ENCODE measurements around the gene ZXDC. TPM values are rescaled to one million over a fixed set of nuclear protein-coding genes. Genes with fewer than 3 reads are reported as not detected.

Gene ZXDC
- total and polyA plus RNA-seq, 2 donors (not counting 3 experiments of a cell fraction or from before 2014, with no cell fraction given), result 15.2 to 22.6 TPM

DNA sequence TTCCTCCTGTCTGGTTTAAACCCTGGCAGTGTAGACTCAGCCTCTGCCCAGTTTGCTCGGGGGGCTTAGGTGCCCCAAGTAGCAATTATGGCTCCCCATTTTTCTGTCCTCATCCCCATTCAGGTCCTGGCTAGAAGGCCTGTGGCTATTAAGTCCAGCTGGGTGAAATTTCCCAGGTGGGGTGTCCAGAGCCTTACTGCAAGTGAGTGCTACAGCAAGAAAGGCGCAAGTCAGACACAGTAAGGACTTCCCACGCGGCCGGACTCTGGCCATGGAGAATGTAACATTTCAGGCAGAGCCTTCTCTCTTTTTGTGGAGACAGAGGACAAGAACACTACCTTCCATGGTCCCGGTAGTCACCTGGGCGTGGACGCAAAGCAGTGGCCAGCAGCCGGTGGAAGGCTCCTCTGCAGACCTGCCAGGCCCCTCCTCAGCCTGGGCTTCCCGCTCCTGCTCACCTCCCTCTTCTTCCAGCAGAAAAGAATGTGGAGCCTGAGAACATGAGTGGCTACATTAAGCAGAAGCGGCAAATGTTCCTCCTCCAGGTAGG lies 57.6 kb downstream of the ZXDC start:
- Histone ChIP-seq H3K27me3 (ENCODE audit: control insufficient read depth in 2 of 2, insufficient read depth in 2 of 2, low read length in 2 of 2) (no peaks in the 10 kb centered on the region), H3K4me2 (ENCODE audit: insufficient read depth, low read length) (no peak overlapping the region), H3K9me3 (replicated peaks; ENCODE audit: control insufficient read depth, insufficient read depth, low read length) (no peaks in the 10 kb centered on the region), H3K4me3 (replicated peaks in 1 of 3; ENCODE audit: insufficient read depth in 1 of 3, low read depth in 1 of 3, low read length in 3 of 3) (no peak overlapping the region), H3K79me2 (ENCODE audit: control insufficient read depth, insufficient read depth, low read length) (no peaks in the 10 kb centered on the region), H3K36me3 (ENCODE audit: control insufficient read depth in 2 of 2, extremely low read depth in 1 of 2, insufficient read depth in 2 of 2, low read length in 2 of 2) (no peaks in the 10 kb centered on the region), H2AFZ (ENCODE audit: low read depth, low read length) (no peak overlapping the region), H3K9ac (replicated peaks; ENCODE audit: extremely low read depth, insufficient read depth, low read length) (no peak overlapping the region), H3K9me1 (replicated peaks; ENCODE audit: control insufficient read depth, extremely low read depth, insufficient read depth, low read length) (no peaks in the 10 kb centered on the region), H4K20me1 (replicated peaks; ENCODE audit: control insufficient read depth, extremely low read depth, insufficient read depth, low read length) (no peaks in the 10 kb centered on the region), H3K27ac (ENCODE audit: insufficient read depth, low read depth, low read length) (no peak overlapping the region), H3K4me1 (ENCODE audit: control insufficient read depth, extremely low read depth, insufficient read depth, low read length) (no peaks in the 10 kb centered on the region)
- ChIA-PET CTCF (no interaction called here), POLR2A (no interaction called here)
- no TSS peak for BruUV-seq (replicated peaks)
- dilution Hi-C loops (cut with MboI; ENCODE audit: extremely low pct_ligation_motif_present, low sequenced_read_pairs), result no loop called here
- TF ChIP-seq, protein P1, sequence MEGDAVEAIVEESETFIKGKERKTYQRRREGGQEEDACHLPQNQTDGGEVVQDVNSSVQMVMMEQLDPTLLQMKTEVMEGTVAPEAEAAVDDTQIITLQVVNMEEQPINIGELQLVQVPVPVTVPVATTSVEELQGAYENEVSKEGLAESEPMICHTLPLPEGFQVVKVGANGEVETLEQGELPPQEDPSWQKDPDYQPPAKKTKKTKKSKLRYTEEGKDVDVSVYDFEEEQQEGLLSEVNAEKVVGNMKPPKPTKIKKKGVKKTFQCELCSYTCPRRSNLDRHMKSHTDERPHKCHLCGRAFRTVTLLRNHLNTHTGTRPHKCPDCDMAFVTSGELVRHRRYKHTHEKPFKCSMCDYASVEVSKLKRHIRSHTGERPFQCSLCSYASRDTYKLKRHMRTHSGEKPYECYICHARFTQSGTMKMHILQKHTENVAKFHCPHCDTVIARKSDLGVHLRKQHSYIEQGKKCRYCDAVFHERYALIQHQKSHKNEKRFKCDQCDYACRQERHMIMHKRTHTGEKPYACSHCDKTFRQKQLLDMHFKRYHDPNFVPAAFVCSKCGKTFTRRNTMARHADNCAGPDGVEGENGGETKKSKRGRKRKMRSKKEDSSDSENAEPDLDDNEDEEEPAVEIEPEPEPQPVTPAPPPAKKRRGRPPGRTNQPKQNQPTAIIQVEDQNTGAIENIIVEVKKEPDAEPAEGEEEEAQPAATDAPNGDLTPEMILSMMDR (IDR thresholded peaks at IDR 0.05; ENCODE audit: extremely low read depth in 1 of 2, insufficient read depth in 1 of 2, low read depth in 1 of 2, low read length in 2 of 2), result no peak
- TF ChIP-seq POLR2AphosphoS5 (IDR thresholded peaks at IDR 0.05; ENCODE audit: insufficient read depth, low read depth, low read length) (no peak), FOS (IDR thresholded peaks at IDR 0.05; ENCODE audit: borderline replicate concordance, insufficient read depth, low read length) (no peak), MYC (IDR thresholded peaks at IDR 0.05; ENCODE audit: low read depth, low read length) (no peak)
- FAIRE-seq, result no peak
- no peak for DNase-seq (ENCODE audit: low read depth, low spot score)
- intact Hi-C loops (cut with micrococcal nuclease), result no loop called here

DNA sequence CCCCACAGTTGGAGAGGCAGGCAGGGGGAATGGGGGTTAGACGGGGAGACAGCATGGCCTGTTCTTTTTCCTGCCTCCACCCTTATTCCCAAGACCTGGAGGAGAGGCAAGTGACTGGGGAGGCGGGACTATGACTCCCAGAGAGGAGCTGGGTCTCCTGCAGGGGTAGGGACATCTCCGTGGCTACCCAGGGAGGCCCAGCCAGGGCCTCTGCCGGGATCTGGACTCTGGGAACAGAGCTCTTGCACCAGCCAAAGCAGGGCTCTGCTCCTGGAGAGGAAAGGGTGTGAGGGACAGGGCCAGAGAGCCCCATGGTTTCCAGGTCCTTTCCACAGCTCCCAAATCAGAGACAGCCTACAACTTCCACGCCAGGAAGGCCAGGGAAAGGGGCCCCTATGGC lies 58.2 kb downstream of the ZXDC start:
- no peaks in the 10 kb centered on the region for H4K20me1 ChIP-seq (replicated peaks; ENCODE audit: control insufficient read depth, extremely low read depth, insufficient read depth, low read length)
- H3K4me2 ChIP-seq (ENCODE audit: insufficient read depth, low read length), result no peak overlapping the region
- BruUV-seq (replicated peaks), result no TSS peak
- H3K9ac ChIP-seq (replicated peaks; ENCODE audit: extremely low read depth, insufficient read depth, low read length), result no peak overlapping the region
- intact Hi-C loops (cut with micrococcal nuclease) (no loop called here), dilution Hi-C loops (cut with MboI; ENCODE audit: extremely low pct_ligation_motif_present, low sequenced_read_pairs) (no loop called here)
- no peaks in the 10 kb centered on the region for H3K9me3 ChIP-seq (replicated peaks; ENCODE audit: control insufficient read depth, insufficient read depth, low read length)
- CTCF ChIA-PET, result no interaction called here
- TF ChIP-seq JUN (IDR thresholded peaks at IDR 0.05; ENCODE audit: borderline replicate concordance, insufficient read depth, insufficient read length, low read depth), result no peak
- TF ChIP-seq POLR2AphosphoS5 (IDR thresholded peaks at IDR 0.05; ENCODE audit: insufficient read depth, low read depth, low read length), result no peak
- no peak for TF ChIP-seq EZH2 (IDR thresholded peaks at IDR 0.05; ENCODE audit: borderline replicate concordance, low read depth, low read length, severe bottlenecking)
- no peak for TF ChIP-seq GATA2 (IDR thresholded peaks at IDR 0.05; ENCODE audit: insufficient read depth, insufficient read length, low read depth, low read length)
- TF ChIP-seq FOS (IDR thresholded peaks at IDR 0.05; ENCODE audit: borderline replicate concordance, insufficient read depth, low read length), result no peak
- TF ChIP-seq MYC (IDR thresholded peaks at IDR 0.05; ENCODE audit: low read depth, low read length), result no peak
- no peak overlapping the region for H3K4me3 ChIP-seq (replicated peaks in 1 of 3; ENCODE audit: insufficient read depth in 1 of 3, low read depth in 1 of 3, low read length in 3 of 3)
- no peak for FAIRE-seq
- H3K27me3 ChIP-seq (ENCODE audit: control insufficient read depth in 2 of 2, insufficient read depth in 2 of 2, low read length in 2 of 2), result peaks cover 0 to under 1% of the 10 kb centered on the region in 2 experiments
- POLR2A ChIA-PET, result no interaction called here
- H3K4me1 ChIP-seq (ENCODE audit: control insufficient read depth, extremely low read depth, insufficient read depth, low read length), result no peaks in the 10 kb centered on the region
- H3K9me1 ChIP-seq (replicated peaks; ENCODE audit: control insufficient read depth, extremely low read depth, insufficient read depth, low read length), result no peaks in the 10 kb centered on the region
- H3K79me2 ChIP-seq (ENCODE audit: control insufficient read depth, insufficient read depth, low read length), result no peaks in the 10 kb centered on the region
- DNase-seq (ENCODE audit: low read depth, low spot score), result no peak
- H2AFZ ChIP-seq (ENCODE audit: low read depth, low read length), result no peak overlapping the region
- no peaks in the 10 kb centered on the region for H3K36me3 ChIP-seq (ENCODE audit: control insufficient read depth in 2 of 2, extremely low read depth in 1 of 2, insufficient read depth in 2 of 2, low read length in 2 of 2)
- H3K27ac ChIP-seq (ENCODE audit: insufficient read depth, low read depth, low read length), result no peak overlapping the region

Measured in endothelial cell of umbilical vein (primary cell).